ENCODE measurements around the gene NKAIN4. TPM values are rescaled to one million over a fixed set of nuclear protein-coding genes. Genes with fewer than 3 reads are reported as not detected.

Gene NKAIN4
- total RNA-seq, 1 experiment from 2014 or later = not detected

- DNase-seq (ENCODE audit: low read depth) = no peak
Measured at GRCh38 chr20:63257629-63258028, 3.4 kb upstream of the NKAIN4 start.

- no peak for DNase-seq (ENCODE audit: low read depth)
Measured at GRCh38 chr20:63256954-63257353, 2.7 kb upstream of the NKAIN4 start.

GRCh38 chr20:63255931-63256704 is 1.9 kb upstream of the NKAIN4 start:
- DNase-seq (ENCODE audit: low read depth) = no peak

- no peak for DNase-seq (ENCODE audit: low read depth)
Measured at GRCh38 chr20:63254606-63255384, 532 bp upstream of the NKAIN4 start.

GRCh38 chr20:63253438-63254231 is 628 bp downstream of the NKAIN4 start:
- no peak for DNase-seq (ENCODE audit: low read depth)

GRCh38 chr20:63253065-63253437 is 1.2 kb downstream of the NKAIN4 start:
- no peak for DNase-seq (ENCODE audit: low read depth)

GRCh38 chr20:63252284-63252711 is 2.0 kb downstream of the NKAIN4 start:
- no peak for DNase-seq (ENCODE audit: low read depth)

GRCh38 chr20:63251350-63251749 is 2.9 kb downstream of the NKAIN4 start:
- DNase-seq (ENCODE audit: low read depth) = peak; percentile 43

GRCh38 chr20:63249891-63250290 is 4.4 kb downstream of the NKAIN4 start:
- no peak for DNase-seq (ENCODE audit: low read depth)

GRCh38 chr20:63248835-63249591 is 5.2 kb downstream of the NKAIN4 start:
- DNase-seq (ENCODE audit: low read depth) = no peak

GRCh38 chr20:63247671-63248228 is 6.5 kb downstream of the NKAIN4 start:
- DNase-seq (ENCODE audit: low read depth) = no peak

- peak; percentile 32 for DNase-seq (ENCODE audit: low read depth)
Measured at GRCh38 chr20:63246490-63247288, 7.6 kb downstream of the NKAIN4 start.

GRCh38 chr20:63244468-63244867 is 9.8 kb downstream of the NKAIN4 start:
- no peak for DNase-seq (ENCODE audit: low read depth)

- DNase-seq (ENCODE audit: low read depth) = no peak
Measured at GRCh38 chr20:63243604-63244247, 10.5 kb downstream of the NKAIN4 start.

GRCh38 chr20:63242736-63243135 is 11.5 kb downstream of the NKAIN4 start:
- no peak for DNase-seq (ENCODE audit: low read depth)

- DNase-seq (ENCODE audit: low read depth) = no peak
Measured at GRCh38 chr20:63241272-63241671, 13.0 kb downstream of the NKAIN4 start.

- DNase-seq (ENCODE audit: low read depth) = no peak
Measured at GRCh38 chr20:63240004-63240403, 14.3 kb downstream of the NKAIN4 start.

- no peak for DNase-seq (ENCODE audit: low read depth)
Measured at GRCh38 chr20:63239431-63239830, 14.8 kb downstream of the NKAIN4 start.

GRCh38 chr20:63238514-63239125 is 15.6 kb downstream of the NKAIN4 start:
- no peak for DNase-seq (ENCODE audit: low read depth)
